Measurements from ENCODE around the gene PAQR8. TPM values are rescaled to one million over a fixed set of nuclear protein-coding genes. Genes with fewer than 3 reads are reported as not detected.
"Not testable (repeated sequence)": the region's sequence is repeated elsewhere in the genome, so short reads cannot be mapped to it uniquely, and the experiment has no call there.

The PAQR8 gene
- total and polyA plus RNA-seq, 2 of the 4 experiments (the other 2 are of a cell fraction): 1.4 to 1.6 TPM

DNA sequence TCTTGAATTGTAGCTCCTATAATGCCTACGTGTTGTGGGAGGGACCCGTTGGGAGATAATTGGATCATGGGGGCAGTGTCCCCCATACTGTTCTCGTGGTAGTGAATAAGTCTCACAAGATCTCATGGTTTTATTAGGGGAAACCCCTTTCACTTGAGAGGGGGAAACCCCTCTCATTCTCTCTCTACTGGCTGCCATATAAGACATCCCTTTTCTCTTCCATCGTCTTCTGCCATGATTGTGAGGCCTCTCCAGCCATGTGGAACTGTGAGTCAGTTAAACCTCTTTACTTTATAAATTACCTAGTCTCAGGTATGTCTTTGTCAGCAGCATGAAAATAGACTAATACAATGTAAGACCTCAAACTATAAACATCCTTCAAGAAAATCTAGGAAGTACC lies 23.1 kb downstream of the PAQR8 start:
- H3K79me1 ChIP-seq (ENCODE audit: low read depth in 1 of 2, low read length in 2 of 2): no peaks in the 10 kb centered on the region; a peak in 1 of 4 replicates
- in situ Hi-C loops (cut with MboI; ENCODE audit: low sequenced_read_pairs): no loop called here
- no peak overlapping the region for H2BK120ac ChIP-seq (ENCODE audit: low read depth, low read length)
- DNase-seq (no peak), ATAC-seq (ENCODE audit: low read depth) (no peak)
- POLR2A ChIA-PET (ENCODE audit: unreplicated experiment): no interaction called here
- intact Hi-C loops (cut with micrococcal nuclease): no loop called here
- H4K91ac ChIP-seq (ENCODE audit: insufficient read depth, low read depth, low read length): no peak overlapping the region
- H3K9me1 ChIP-seq (ENCODE audit: insufficient read depth, low read length): 0 out of 2 replicates have a peak, but pooled peaks cover 4% of the 10 kb centered on the region
- H2AK5ac ChIP-seq (ENCODE audit: low read depth, low read length): no peak overlapping the region
- dilution Hi-C loops (cut with HindIII; ENCODE audit: low sequenced_read_pairs, unreplicated experiment): no loop called here
- no peak overlapping the region for H3K4me2 ChIP-seq (ENCODE audit: low read depth, low read length)
- H4K20me1 ChIP-seq (ENCODE audit: insufficient read depth, low read length): no peaks in the 10 kb centered on the region
- no peak overlapping the region for H3K27ac ChIP-seq (ENCODE audit: insufficient read depth, low read length)
- TF ChIP-seq RCOR1 (IDR thresholded peaks at IDR 0.05; ENCODE audit: insufficient replicate concordance, low read length) (no peak), BHLHE40 (IDR thresholded peaks at IDR 0.05; ENCODE audit: low read depth, low read length) (no peak), POLR2A (IDR thresholded peaks at IDR 0.05; ENCODE audit: low read depth, low read length) (no peak)
- H4K8ac ChIP-seq (ENCODE audit: low read depth in 2 of 2, low read length in 2 of 2): no peak overlapping the region
- H2BK20ac ChIP-seq (ENCODE audit: low read depth, low read length): no peak overlapping the region
- H3K18ac ChIP-seq (ENCODE audit: low read depth, low read length): no peak overlapping the region
- no peak overlapping the region for H2BK15ac ChIP-seq (ENCODE audit: low read depth, low read length)
- no peak overlapping the region for H3K56ac ChIP-seq (ENCODE audit: extremely low read depth, insufficient read depth, low read length)
- no peak overlapping the region for H3K9ac ChIP-seq (ENCODE audit: low read depth, low read length)
- H3K4me3 ChIP-seq (ENCODE audit: insufficient read depth, low read depth, low read length): no peak overlapping the region
- no peak overlapping the region for H4K5ac ChIP-seq (ENCODE audit: low read depth, low read length)
- H3K9me3 ChIP-seq (ENCODE audit: control insufficient read depth, insufficient read depth, low read length): no peaks in the 10 kb centered on the region
- H3K27me3 ChIP-seq (ENCODE audit: control insufficient read depth, insufficient read depth, low read length): no peaks in the 10 kb centered on the region
- no peak overlapping the region for H3K4ac ChIP-seq (ENCODE audit: low read depth, low read length)
- WGBS, 2 experiments (ENCODE audit: extremely low coverage in 2 of 2, insufficient read length in 1 of 2): no CpG with 5 or more reads among the region's 4 CpGs
- CTCF ChIA-PET: no interaction called here
- peaks cover 4% of the 10 kb centered on the region for H3K4me1 ChIP-seq (ENCODE audit: control insufficient read depth, insufficient read depth, low read length)
- no peak overlapping the region for H3K14ac ChIP-seq (replicated peaks; ENCODE audit: low read depth, low read length)
- BruUV-seq (replicated peaks): no TSS peak
- no peak overlapping the region for H2AK9ac ChIP-seq (replicated peaks; ENCODE audit: low read depth, low read length, poor library complexity)
- no peak overlapping the region for H2BK5ac ChIP-seq (ENCODE audit: low read depth, low read length, poor library complexity, severe bottlenecking)
- no peaks in the 10 kb centered on the region for H3K36me3 ChIP-seq (ENCODE audit: control insufficient read depth, insufficient read depth, low read length)
- H2AFZ ChIP-seq (replicated peaks; ENCODE audit: low read length, poor library complexity): no peak overlapping the region
- H3K23ac ChIP-seq (ENCODE audit: low read depth, low read length): no peak overlapping the region

DNA sequence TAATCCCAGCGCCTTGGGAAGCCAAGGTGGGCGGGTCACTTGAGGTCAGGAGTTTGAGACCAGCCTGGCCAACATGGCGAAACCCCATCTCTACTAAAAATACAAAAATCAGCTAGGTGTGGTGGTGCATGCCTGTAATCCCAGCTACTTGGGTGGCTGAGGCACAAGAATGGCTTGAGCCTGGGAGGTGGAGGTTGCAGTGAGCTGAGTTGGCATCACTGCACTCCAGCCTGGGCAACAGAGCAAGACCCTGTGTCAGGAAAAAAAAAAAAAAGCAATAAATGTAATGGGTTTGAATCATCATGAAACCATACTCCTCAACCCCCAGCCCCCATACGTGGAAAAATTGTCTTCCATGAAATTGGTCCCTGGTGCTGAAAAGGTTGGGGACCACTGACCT lies 26.2 kb downstream of the PAQR8 start:
- POLR2A ChIA-PET (ENCODE audit: unreplicated experiment); H2BK120ac ChIP-seq (ENCODE audit: low read depth, low read length); intact Hi-C loops (cut with micrococcal nuclease); H4K20me1 ChIP-seq (ENCODE audit: insufficient read depth, low read length); H3K36me3 ChIP-seq (ENCODE audit: control insufficient read depth, insufficient read depth, low read length); H3K4me3 ChIP-seq (ENCODE audit: insufficient read depth, low read depth, low read length); H3K4me2 ChIP-seq (ENCODE audit: low read depth, low read length); H2AK9ac ChIP-seq (replicated peaks; ENCODE audit: low read depth, low read length, poor library complexity); dilution Hi-C loops (cut with HindIII; ENCODE audit: low sequenced_read_pairs, unreplicated experiment); H3K4me1 ChIP-seq (ENCODE audit: control insufficient read depth, insufficient read depth, low read length); H3K79me1 ChIP-seq (ENCODE audit: low read depth in 1 of 2, low read length in 2 of 2); BruUV-seq (replicated peaks); H3K27ac ChIP-seq (ENCODE audit: insufficient read depth, low read length); H3K9me1 ChIP-seq (ENCODE audit: insufficient read depth, low read length); H3K18ac ChIP-seq (ENCODE audit: low read depth, low read length); H3K9me3 ChIP-seq (ENCODE audit: control insufficient read depth, insufficient read depth, low read length); in situ Hi-C loops (cut with MboI; ENCODE audit: low sequenced_read_pairs); H3K23ac ChIP-seq (ENCODE audit: low read depth, low read length); H4K8ac ChIP-seq (ENCODE audit: low read depth in 2 of 2, low read length in 2 of 2); ATAC-seq (ENCODE audit: low read depth); H2BK15ac ChIP-seq (ENCODE audit: low read depth, low read length); H3K27me3 ChIP-seq (ENCODE audit: control insufficient read depth, insufficient read depth, low read length); DNase-seq; H2AFZ ChIP-seq (replicated peaks; ENCODE audit: low read length, poor library complexity); H3K56ac ChIP-seq (ENCODE audit: extremely low read depth, insufficient read depth, low read length); H4K5ac ChIP-seq (ENCODE audit: low read depth, low read length); H3K14ac ChIP-seq (replicated peaks; ENCODE audit: low read depth, low read length); H3K9ac ChIP-seq (ENCODE audit: low read depth, low read length); H4K91ac ChIP-seq (ENCODE audit: insufficient read depth, low read depth, low read length); H2AK5ac ChIP-seq (ENCODE audit: low read depth, low read length); H2BK20ac ChIP-seq (ENCODE audit: low read depth, low read length); H3K4ac ChIP-seq (ENCODE audit: low read depth, low read length); H2BK5ac ChIP-seq (ENCODE audit: low read depth, low read length, poor library complexity, severe bottlenecking): not testable (repeated sequence)
- CTCF ChIA-PET: interaction anchor here (1.0 kb wide), 1 partner anchor 20 kb away, joined by 3 read pairs; no protein-coding TSS in a partner anchor
- no CpG with 5 or more reads among the region's 4 CpGs for WGBS, 2 experiments (ENCODE audit: extremely low coverage in 2 of 2, insufficient read length in 1 of 2)
